ENCODE measurements around the gene NEK9.

NEK9 gene

GRCh38 chr14:75044752-75045151, 82.1 kb downstream of the NEK9 start:
- TF ChIP-seq, protein P1, sequence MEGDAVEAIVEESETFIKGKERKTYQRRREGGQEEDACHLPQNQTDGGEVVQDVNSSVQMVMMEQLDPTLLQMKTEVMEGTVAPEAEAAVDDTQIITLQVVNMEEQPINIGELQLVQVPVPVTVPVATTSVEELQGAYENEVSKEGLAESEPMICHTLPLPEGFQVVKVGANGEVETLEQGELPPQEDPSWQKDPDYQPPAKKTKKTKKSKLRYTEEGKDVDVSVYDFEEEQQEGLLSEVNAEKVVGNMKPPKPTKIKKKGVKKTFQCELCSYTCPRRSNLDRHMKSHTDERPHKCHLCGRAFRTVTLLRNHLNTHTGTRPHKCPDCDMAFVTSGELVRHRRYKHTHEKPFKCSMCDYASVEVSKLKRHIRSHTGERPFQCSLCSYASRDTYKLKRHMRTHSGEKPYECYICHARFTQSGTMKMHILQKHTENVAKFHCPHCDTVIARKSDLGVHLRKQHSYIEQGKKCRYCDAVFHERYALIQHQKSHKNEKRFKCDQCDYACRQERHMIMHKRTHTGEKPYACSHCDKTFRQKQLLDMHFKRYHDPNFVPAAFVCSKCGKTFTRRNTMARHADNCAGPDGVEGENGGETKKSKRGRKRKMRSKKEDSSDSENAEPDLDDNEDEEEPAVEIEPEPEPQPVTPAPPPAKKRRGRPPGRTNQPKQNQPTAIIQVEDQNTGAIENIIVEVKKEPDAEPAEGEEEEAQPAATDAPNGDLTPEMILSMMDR (IDR thresholded peaks at IDR 0.05), result no peak
- Histone ChIP-seq H3K27ac (no peak overlapping the region), H3K27me3 (peaks cover 45% of the 10 kb centered on the region), H3K4me3 (ENCODE audit: low read depth in 1 of 2, low read length in 1 of 2) (no peak overlapping the region), H3K36me3 (no peaks in the 10 kb centered on the region), H3K9me3 (no peaks in the 10 kb centered on the region), H3K4me1 (ENCODE audit: control insufficient read depth in 1 of 2, insufficient read depth in 1 of 2, low read depth in 1 of 2, low read length in 1 of 2) (peaks cover 0 to 4% of the 10 kb centered on the region in 2 experiments)

DNA sequence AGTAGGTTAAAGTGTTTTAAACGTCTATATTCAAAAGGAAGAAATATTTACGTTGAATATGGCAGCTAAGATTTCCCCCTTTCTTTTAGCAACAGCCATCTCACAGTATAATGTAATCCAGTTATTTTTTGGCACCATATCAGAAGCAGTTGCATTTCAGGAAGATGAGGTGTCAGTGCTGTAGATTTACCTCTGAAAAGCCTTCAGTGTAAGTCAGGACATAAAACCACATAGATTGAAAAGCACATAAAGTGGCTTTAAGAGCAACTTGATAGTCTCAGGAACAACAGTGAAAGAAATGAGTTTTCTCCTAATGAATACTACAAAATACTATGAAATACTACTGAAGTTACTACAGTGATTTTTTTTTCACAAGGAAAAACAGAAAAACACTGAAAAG, 82.5 kb downstream of the NEK9 start:
- Histone ChIP-seq H3K27ac (no peak overlapping the region), H3K36me3 (no peaks in the 10 kb centered on the region), H3K27me3 (peaks cover 41% of the 10 kb centered on the region), H3K4me1 (ENCODE audit: control insufficient read depth in 1 of 2, insufficient read depth in 1 of 2, low read depth in 1 of 2, low read length in 1 of 2) (peaks cover 0 to under 1% of the 10 kb centered on the region in 2 experiments), H3K4me3 (ENCODE audit: low read depth in 1 of 2, low read length in 1 of 2) (no peak overlapping the region), H3K9me3 (no peaks in the 10 kb centered on the region)
- TF ChIP-seq, protein P1 (IDR thresholded peaks at IDR 0.05), result no peak

GRCh38 chr14:75042035-75042434, 84.8 kb downstream of the NEK9 start:
- no peak overlapping the region for H3K27ac ChIP-seq
- no peaks in the 10 kb centered on the region for H3K4me1 ChIP-seq (ENCODE audit: control insufficient read depth in 1 of 2, insufficient read depth in 1 of 2, low read depth in 1 of 2, low read length in 1 of 2)
- TF ChIP-seq, protein P1 (IDR thresholded peaks at IDR 0.05), result no peak
- no peaks in the 10 kb centered on the region for H3K36me3 ChIP-seq
- no peaks in the 10 kb centered on the region for H3K9me3 ChIP-seq
- H3K27me3 ChIP-seq, result peaks cover 18% of the 10 kb centered on the region
- no peak overlapping the region for H3K4me3 ChIP-seq (ENCODE audit: low read depth in 1 of 2, low read length in 1 of 2)

- Histone ChIP-seq H3K27ac (no peak overlapping the region), H3K27me3 (peaks cover 14% of the 10 kb centered on the region), H3K9me3 (no peaks in the 10 kb centered on the region), H3K4me3 (ENCODE audit: low read depth in 1 of 2, low read length in 1 of 2) (no peak overlapping the region), H3K36me3 (no peaks in the 10 kb centered on the region), H3K4me1 (ENCODE audit: control insufficient read depth in 1 of 2, insufficient read depth in 1 of 2, low read depth in 1 of 2, low read length in 1 of 2) (no peaks in the 10 kb centered on the region)
- TF ChIP-seq, protein P1 (IDR thresholded peaks at IDR 0.05), result no peak
These were observed 85.2 kb downstream of the NEK9 start for GRCh38 chr14:75041613-75042012.

DNA sequence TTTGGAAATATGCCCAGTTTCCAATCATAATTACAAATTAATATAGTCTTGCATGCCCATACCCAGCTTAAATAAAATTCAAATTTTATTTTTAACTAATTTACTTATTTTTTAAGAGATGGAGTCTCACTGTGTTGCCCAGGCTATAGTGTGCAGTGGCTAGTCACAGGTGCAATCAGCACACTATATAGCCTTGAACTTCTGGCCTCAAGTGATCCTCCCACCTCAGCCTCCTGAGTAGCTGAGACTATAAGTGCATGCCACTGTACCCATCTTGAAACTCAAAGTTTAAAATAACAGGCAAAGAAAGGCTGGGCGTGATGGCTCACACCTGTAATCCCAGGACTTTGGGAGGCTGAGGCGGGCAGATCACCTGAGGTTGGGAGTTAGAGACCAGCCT, 85.9 kb downstream of the NEK9 start:
- Histone ChIP-seq H3K9me3 (no peaks in the 10 kb centered on the region), H3K27ac (no peak overlapping the region), H3K36me3 (no peaks in the 10 kb centered on the region), H3K4me1 (ENCODE audit: control insufficient read depth in 1 of 2, insufficient read depth in 1 of 2, low read depth in 1 of 2, low read length in 1 of 2) (no peaks in the 10 kb centered on the region), H3K4me3 (ENCODE audit: low read depth in 1 of 2, low read length in 1 of 2) (no peak overlapping the region), H3K27me3 (peaks cover 8% of the 10 kb centered on the region)
- TF ChIP-seq, protein P1 (IDR thresholded peaks at IDR 0.05), result no peak

GRCh38 chr14:75040507-75040906, 86.3 kb downstream of the NEK9 start:
- H3K4me1 ChIP-seq (ENCODE audit: control insufficient read depth in 1 of 2, insufficient read depth in 1 of 2, low read depth in 1 of 2, low read length in 1 of 2), result no peaks in the 10 kb centered on the region
- no peaks in the 10 kb centered on the region for H3K9me3 ChIP-seq
- no peak overlapping the region for H3K4me3 ChIP-seq (ENCODE audit: low read depth in 1 of 2, low read length in 1 of 2)
- no peak overlapping the region for H3K27ac ChIP-seq
- no peaks in the 10 kb centered on the region for H3K36me3 ChIP-seq
- TF ChIP-seq, protein P1 (IDR thresholded peaks at IDR 0.05), result no peak
- peaks cover 4% of the 10 kb centered on the region for H3K27me3 ChIP-seq

All from neutrophil (primary cell).